C4-2B (cell line): ENCODE data around the gene SPOCK1.

Experiments used
- ZFX ChIP-seq: fragments of 450-650 bp; IDR thresholded peaks from 2 replicates; pipeline ENCODE4 v1.6.1; 2017
- TF ChIP-seq, protein P1 (sequence below): fragments of 450-650 bp; conservative IDR thresholded peaks from 2 replicates; pipeline ENCODE4 v1.5.1; 2017; ENCODE audit warnings: mild to moderate bottlenecking

DNA sequence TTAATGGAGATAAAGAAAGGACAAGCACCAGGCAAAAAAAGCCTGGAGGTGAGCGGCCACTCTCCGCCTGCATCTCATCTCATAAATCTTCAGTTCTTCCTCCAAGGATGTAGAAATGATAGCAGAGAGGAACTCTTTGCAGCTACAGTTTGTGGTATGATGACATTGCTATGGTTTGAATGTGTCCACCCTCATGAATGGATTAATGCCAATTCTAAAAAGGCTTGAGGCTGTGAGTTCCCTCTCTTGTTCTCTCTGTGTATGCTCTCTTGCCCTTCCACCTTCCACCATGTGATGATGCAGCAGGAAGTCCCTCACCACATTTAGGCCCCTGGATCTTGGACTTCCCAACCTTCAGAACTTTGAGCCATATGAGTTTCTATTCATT is 126.4 kb downstream of the SPOCK1 start:
- TF ChIP-seq, protein P1, sequence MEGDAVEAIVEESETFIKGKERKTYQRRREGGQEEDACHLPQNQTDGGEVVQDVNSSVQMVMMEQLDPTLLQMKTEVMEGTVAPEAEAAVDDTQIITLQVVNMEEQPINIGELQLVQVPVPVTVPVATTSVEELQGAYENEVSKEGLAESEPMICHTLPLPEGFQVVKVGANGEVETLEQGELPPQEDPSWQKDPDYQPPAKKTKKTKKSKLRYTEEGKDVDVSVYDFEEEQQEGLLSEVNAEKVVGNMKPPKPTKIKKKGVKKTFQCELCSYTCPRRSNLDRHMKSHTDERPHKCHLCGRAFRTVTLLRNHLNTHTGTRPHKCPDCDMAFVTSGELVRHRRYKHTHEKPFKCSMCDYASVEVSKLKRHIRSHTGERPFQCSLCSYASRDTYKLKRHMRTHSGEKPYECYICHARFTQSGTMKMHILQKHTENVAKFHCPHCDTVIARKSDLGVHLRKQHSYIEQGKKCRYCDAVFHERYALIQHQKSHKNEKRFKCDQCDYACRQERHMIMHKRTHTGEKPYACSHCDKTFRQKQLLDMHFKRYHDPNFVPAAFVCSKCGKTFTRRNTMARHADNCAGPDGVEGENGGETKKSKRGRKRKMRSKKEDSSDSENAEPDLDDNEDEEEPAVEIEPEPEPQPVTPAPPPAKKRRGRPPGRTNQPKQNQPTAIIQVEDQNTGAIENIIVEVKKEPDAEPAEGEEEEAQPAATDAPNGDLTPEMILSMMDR: no peak
- no peak for TF ChIP-seq ZFX
